CD4-positive, alpha-beta memory T cell (primary cell): ENCODE data around the gene ERBB4. TPM values are rescaled to one million over a fixed set of nuclear protein-coding genes. Genes with fewer than 3 reads are reported as not detected.

Experiments used
- CTCF ChIA-PET: fragments of 350-600 bp; sonication (Branson Sonifier 250); formaldehyde crosslinking; loops from one replicate; lab custom pipeline; 2021; ENCODE audit warnings: inconsistent platforms; ENCODE audit not compliant: partially characterized antibody; lab: Charles Lee
- POLR2A ChIA-PET: fragments of 350-600 bp; sonication (Branson Sonifier 250); formaldehyde crosslinking; loops from one replicate; lab custom pipeline; 2021; ENCODE audit not compliant: partially characterized antibody; lab: Charles Lee
- DNase-seq, 5 donors: peaks; one replicate each; pipeline versions ENCODE4 v3.0.0 to v3.0.0-alpha.2; 2020 to 2022; ENCODE audit warnings: mixed read lengths in 1 of 5
- H3K27ac ChIP-seq: one replicate; pipeline ENCODE4 v1.7.0; 2013; ENCODE audit warnings: low read depth, low read length
- H3K27me3 ChIP-seq: 2 replicates; pipeline ENCODE4 v1.7.0; 2013; ENCODE audit warnings: mild to moderate bottlenecking, low read length, moderate library complexity; ENCODE audit not compliant: insufficient read depth
- H3K36me3 ChIP-seq: 2 replicates; pipeline ENCODE4 v1.7.0; 2013; ENCODE audit warnings: mild to moderate bottlenecking, low read length, moderate library complexity; ENCODE audit not compliant: insufficient read depth
- H3K4me1 ChIP-seq: 2 replicates; pipeline ENCODE4 v1.7.0; 2013; ENCODE audit warnings: mild to moderate bottlenecking, low read length, moderate library complexity; ENCODE audit not compliant: insufficient read depth
- H3K4me3 ChIP-seq, 2 donors: one replicate each; pipeline ENCODE4 v1.7.0; 2013; ENCODE audit warnings: low read length in 2 of 2, mild to moderate bottlenecking in 1 of 2
- H3K9me3 ChIP-seq, 2 donors: one replicate each; pipeline ENCODE4 v1.7.0; 2013; ENCODE audit warnings: low read length in 2 of 2, control low read depth in 1 of 2; ENCODE audit not compliant: control insufficient read depth in 1 of 2
- H3K27ac Mint-ChIP-seq, 7 donors: one replicate each; pipeline ENCODE4 v1.8.0; 2020 to 2021; ENCODE audit warnings: mixed read lengths in 7 of 7, mild to moderate bottlenecking in 6 of 7, inconsistent platforms in 3 of 7, moderate library complexity in 3 of 7
- H3K27me3 Mint-ChIP-seq, 2 donors: one replicate each; pipeline ENCODE4 v1.8.0; 2020 to 2021; ENCODE audit warnings: mixed read lengths in 2 of 2
- H3K36me3 Mint-ChIP-seq, 2 donors: one replicate each; pipeline ENCODE4 v1.8.0; 2020 to 2021; ENCODE audit warnings: mixed read lengths in 2 of 2, inconsistent platforms in 1 of 2, mild to moderate bottlenecking in 1 of 2
- H3K4me1 Mint-ChIP-seq, 4 donors: one replicate each; pipeline ENCODE4 v1.8.0; 2020 to 2021; ENCODE audit warnings: mixed read lengths in 4 of 4, mild to moderate bottlenecking in 1 of 4
- H3K4me3 Mint-ChIP-seq, 8 donors: one replicate each; pipeline ENCODE4 v1.8.0; 2020 to 2021; ENCODE audit warnings: mixed read lengths in 8 of 8, mild to moderate bottlenecking in 7 of 8, moderate library complexity in 6 of 8, inconsistent platforms in 3 of 8
- H3K9me3 Mint-ChIP-seq, 8 donors: one replicate each; pipeline ENCODE4 v1.8.0; 2020 to 2021; ENCODE audit warnings: mixed read lengths in 8 of 8, mild to moderate bottlenecking in 5 of 8, inconsistent platforms in 3 of 8, moderate library complexity in 1 of 8
- intact Hi-C: fragments of 100-400 bp; cut with micrococcal nuclease; formaldehyde crosslinking; loops from one replicate; pipeline ENCODE4 v1.15.1; 2023
- microRNA-seq: library from miRNA; unstranded; fragments of <30 nt; microRNA quantifications from one replicate; pipeline ENCODE4 v1.2.0, GENCODE V29; 2021; ENCODE audit warnings: borderline replicate concordance, borderline number of aligned reads, borderline microRNAs expressed, mixed read lengths
- polyA plus RNA-seq, 2 donors: library from polyadenylated mRNA; unstranded; fragments of 300-500 nt; fragmentation: Illumina TruSeq; gene quantifications; one replicate each; pipeline ENCODE4 v1.2.3, GENCODE V29; 2021
- total RNA-seq, 2 experiments: library from RNA; stranded (reverse); gene quantifications; one replicate each; pipeline ENCODE4 v1.2.3, GENCODE V29; 2021

Gene ERBB4
- total and polyA plus RNA-seq, 4 experiments from 2014 or later: not detected

DNA sequence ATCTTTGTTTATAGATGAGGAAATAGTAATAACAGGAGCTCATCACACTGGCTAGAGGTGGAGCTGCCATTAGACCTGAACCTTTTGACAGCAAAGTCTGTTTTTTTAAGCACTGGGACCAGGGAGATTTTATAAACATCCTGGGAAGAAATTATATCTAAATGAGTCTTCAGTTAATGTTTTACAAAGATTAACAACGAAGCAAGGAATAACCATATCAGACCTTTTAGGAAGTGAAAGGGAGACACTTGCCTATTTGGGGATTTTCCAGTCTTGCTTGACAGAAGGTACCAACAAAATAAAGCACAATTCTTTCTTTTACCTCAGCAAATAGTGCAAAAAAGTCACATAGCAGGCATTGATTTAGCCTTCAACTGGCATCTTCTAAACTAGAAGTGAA lies 1205.2 kb downstream of the ERBB4 start:
- Histone ChIP-seq H3K9me3 (no peaks in the 10 kb centered on the region), H3K27ac (no peak overlapping the region), H3K4me3 (no peak overlapping the region), H3K27me3 (no peaks in the 10 kb centered on the region), H3K4me1 (no peaks in the 10 kb centered on the region), H3K36me3 (no peaks in the 10 kb centered on the region)
- Mint-ChIP-seq H3K27me3 (no peaks in the 10 kb centered on the region), H3K36me3 (no peaks in the 10 kb centered on the region), H3K4me3 (no peak overlapping the region), H3K27ac (no peak overlapping the region), H3K4me1 (no peaks in the 10 kb centered on the region), H3K9me3 (peaks cover 0 to 2% (median 0%) of the 10 kb centered on the region in 8 donors)
- intact Hi-C loops: no loop called here
- no peak for DNase-seq
- CTCF ChIA-PET: no interaction called here
- POLR2A ChIA-PET: no interaction called here

DNA sequence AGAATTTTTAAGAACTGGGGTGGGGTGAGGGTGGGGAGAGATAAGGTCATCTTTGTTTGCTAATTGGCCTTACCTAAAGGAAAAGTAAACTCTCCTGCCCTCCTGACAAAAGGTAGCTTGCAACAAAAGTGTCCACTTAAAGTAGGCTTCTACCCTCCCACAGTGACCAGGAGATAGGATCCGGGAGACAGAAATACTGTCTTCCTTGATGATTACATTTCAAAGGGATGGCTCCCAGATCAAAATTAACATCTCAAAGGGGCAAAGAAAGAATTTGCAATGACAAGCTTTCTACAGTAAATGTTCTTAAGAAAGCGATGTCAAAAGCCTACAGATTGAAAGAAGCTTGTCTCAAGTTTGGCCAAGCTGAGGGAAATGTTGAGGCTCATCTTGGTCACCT lies 1206.9 kb downstream of the ERBB4 start:
- H3K36me3 Mint-ChIP-seq: no peaks in the 10 kb centered on the region
- intact Hi-C loops: no loop called here
- ChIA-PET CTCF (no interaction called here), POLR2A (no interaction called here)
- H3K9me3 Mint-ChIP-seq: peaks cover 0 to 2% (median 0%) of the 10 kb centered on the region in 8 donors
- Histone ChIP-seq H3K4me1 (no peaks in the 10 kb centered on the region), H3K27me3 (no peaks in the 10 kb centered on the region), H3K36me3 (no peaks in the 10 kb centered on the region), H3K9me3 (no peaks in the 10 kb centered on the region), H3K4me3 (no peak overlapping the region), H3K27ac (no peak overlapping the region)
- no peak overlapping the region for H3K27ac Mint-ChIP-seq
- H3K4me3 Mint-ChIP-seq: no peak overlapping the region
- H3K4me1 Mint-ChIP-seq: no peaks in the 10 kb centered on the region
- H3K27me3 Mint-ChIP-seq: no peaks in the 10 kb centered on the region
- DNase-seq: no peak

DNA sequence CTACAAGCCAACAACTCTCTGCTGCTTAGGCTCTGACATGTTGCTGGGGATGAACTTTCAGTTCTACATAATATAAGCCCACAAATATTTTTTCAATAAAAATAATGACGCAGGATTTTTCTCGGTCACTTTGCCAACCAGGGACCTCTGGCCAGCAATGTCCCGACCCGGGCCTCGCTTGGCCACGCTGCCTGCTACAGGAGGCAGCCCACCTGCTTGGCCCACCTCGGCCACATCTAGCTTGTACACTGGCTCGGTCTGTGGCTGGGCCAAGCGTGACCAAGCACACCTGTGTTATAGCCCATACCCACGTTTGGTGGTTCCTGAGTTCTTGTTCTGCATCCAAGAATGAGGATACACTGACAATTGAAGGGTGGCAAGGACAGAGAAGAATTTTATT lies 1208.7 kb downstream of the ERBB4 start:
- Histone ChIP-seq H3K36me3 (no peaks in the 10 kb centered on the region), H3K27me3 (no peaks in the 10 kb centered on the region), H3K9me3 (no peaks in the 10 kb centered on the region), H3K4me3 (no peak overlapping the region), H3K4me1 (no peaks in the 10 kb centered on the region), H3K27ac (no peak overlapping the region)
- intact Hi-C loops: no loop called here
- Mint-ChIP-seq H3K36me3 (no peaks in the 10 kb centered on the region), H3K4me3 (no peak overlapping the region), H3K27me3 (no peaks in the 10 kb centered on the region), H3K9me3 (peaks cover 0 to 5% (median 1%) of the 10 kb centered on the region in 8 donors), H3K4me1 (no peaks in the 10 kb centered on the region), H3K27ac (no peak overlapping the region)
- DNase-seq: no peak
- ChIA-PET POLR2A (no interaction called here), CTCF (no interaction called here)

DNA sequence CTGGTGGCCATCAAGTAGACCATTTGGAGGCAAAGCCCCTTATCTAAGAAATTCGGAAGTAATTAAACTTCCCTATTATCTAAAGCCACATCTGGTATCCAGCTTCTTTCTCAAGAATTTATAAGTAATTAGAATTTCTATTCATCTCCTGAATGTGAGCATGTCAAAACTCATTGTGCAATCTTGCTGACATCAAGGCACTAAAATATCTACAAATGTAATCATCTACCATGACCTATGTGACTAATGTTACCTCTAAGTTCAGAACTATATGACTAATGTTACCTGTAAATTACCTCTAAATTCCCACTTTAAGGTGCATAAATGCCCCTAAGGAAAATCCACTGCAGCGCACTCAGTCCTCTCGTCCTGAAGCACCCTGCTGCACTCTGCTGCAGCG lies 1209.2 kb downstream of the ERBB4 start:
- no peaks in the 10 kb centered on the region for H3K27me3 Mint-ChIP-seq
- ChIA-PET POLR2A (no interaction called here), CTCF (no interaction called here)
- no peak overlapping the region for H3K27ac Mint-ChIP-seq
- peaks cover 0 to 8% (median 1%) of the 10 kb centered on the region in 8 donors for H3K9me3 Mint-ChIP-seq
- DNase-seq: no peak
- H3K27ac ChIP-seq: no peak overlapping the region
- intact Hi-C loops: no loop called here
- H3K4me3 ChIP-seq: no peak overlapping the region
- no peaks in the 10 kb centered on the region for H3K36me3 Mint-ChIP-seq
- H3K4me3 Mint-ChIP-seq: no peak overlapping the region
- no peaks in the 10 kb centered on the region for H3K9me3 ChIP-seq
- no peaks in the 10 kb centered on the region for H3K27me3 ChIP-seq
- no peaks in the 10 kb centered on the region for H3K36me3 ChIP-seq
- H3K4me1 ChIP-seq: no peaks in the 10 kb centered on the region
- no peaks in the 10 kb centered on the region for H3K4me1 Mint-ChIP-seq

DNA sequence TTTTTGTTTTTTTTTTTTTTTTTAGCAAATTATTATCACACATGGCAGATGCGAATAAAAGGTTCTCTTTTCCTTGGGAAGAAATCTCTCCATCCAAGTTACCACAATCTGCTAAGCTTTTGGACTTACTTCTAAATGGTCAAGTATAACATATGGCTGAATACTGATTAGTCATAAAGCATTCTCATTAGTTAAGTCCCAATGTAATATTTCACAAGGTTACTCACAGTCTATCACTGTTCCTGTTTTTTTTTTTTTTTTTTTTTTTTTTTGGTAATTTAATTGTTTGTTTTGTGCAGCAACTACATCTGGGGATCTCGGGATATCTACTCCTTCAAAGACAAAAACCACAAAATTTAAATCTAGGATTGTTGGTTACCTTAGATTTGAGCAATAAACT lies 1210.5 kb downstream of the ERBB4 start:
- no peak overlapping the region for H3K4me3 ChIP-seq
- ChIA-PET POLR2A (no interaction called here), CTCF (no interaction called here)
- H3K27ac ChIP-seq: no peak overlapping the region
- DNase-seq: no peak
- no peaks in the 10 kb centered on the region for H3K36me3 ChIP-seq
- Mint-ChIP-seq H3K4me3 (no peak overlapping the region), H3K27ac (no peak overlapping the region), H3K4me1 (no peaks in the 10 kb centered on the region), H3K9me3 (peaks cover 0 to 14% (median 1%) of the 10 kb centered on the region in 8 donors), H3K27me3 (no peaks in the 10 kb centered on the region), H3K36me3 (no peaks in the 10 kb centered on the region)
- H3K27me3 ChIP-seq: no peaks in the 10 kb centered on the region
- H3K9me3 ChIP-seq: no peaks in the 10 kb centered on the region
- intact Hi-C loops: no loop called here
- H3K4me1 ChIP-seq: no peaks in the 10 kb centered on the region

Small RNAs within 50 kb of the gene (microRNA-seq; reads per million reads assigned to microRNA genes)
- not detected for gene MIR548F2
